H1 (cell line): ENCODE measurements around the gene SKIDA1. TPM values are rescaled to one million over a fixed set of nuclear protein-coding genes. Genes with fewer than 3 reads are reported as not detected.

Source experiments
- BACH1 ChIP-seq: IDR thresholded peaks from 2 replicates; pipeline ENCODE4 v1.6.1; 2012; ENCODE audit warnings: low read length, improper control_type of control experiment
- CHD1 ChIP-seq: IDR thresholded peaks from 2 replicates; pipeline ENCODE4 v1.6.1; 2012; ENCODE audit warnings: low read depth, low read length, improper control_type of control experiment
- CREB1 ChIP-seq: IDR thresholded peaks from 2 replicates; pipeline ENCODE4 v1.6.1; 2012; ENCODE audit warnings: inconsistent platforms
- JUND ChIP-seq: IDR thresholded peaks from 2 replicates; pipeline ENCODE4 v1.6.1; 2011; ENCODE audit warnings: mild to moderate bottlenecking, improper control_type of control experiment, low read length
- POU5F1 ChIP-seq: IDR thresholded peaks from 2 replicates; pipeline ENCODE4 v1.6.1; 2011; ENCODE audit warnings: low read depth, mild to moderate bottlenecking, low read length, moderate library complexity
- RAD21 ChIP-seq, 2 experiments: IDR thresholded peaks in 1 of 2; conservative IDR thresholded peaks in 1 of 2; 2 replicates each; pipeline ENCODE4 v1.6.1; 2011; ENCODE audit warnings: low read depth in 2 of 2, low read length in 2 of 2, improper control_type of control experiment in 1 of 2, inconsistent platforms in 1 of 2, mild to moderate bottlenecking in 1 of 2, moderate library complexity in 1 of 2
- RBBP5 ChIP-seq: IDR thresholded peaks from 2 replicates; pipeline ENCODE4 v1.7.1; 2012; ENCODE audit warnings: low read depth, mild to moderate bottlenecking, inconsistent platforms, low read length, moderate library complexity, borderline replicate concordance
- SIX5 ChIP-seq: IDR thresholded peaks from 2 replicates; pipeline ENCODE4 v1.6.1; 2011; ENCODE audit warnings: mild to moderate bottlenecking, low read depth, low read length
- SUZ12 ChIP-seq: fragments of 200-600 bp; sonication (generic); IDR thresholded peaks from 2 replicates; pipeline ENCODE4 v1.6.1; 2012; ENCODE audit warnings: mild to moderate bottlenecking, inconsistent platforms, low read length, moderate library complexity, mixed read lengths
- TCF12 ChIP-seq: IDR thresholded peaks from 2 replicates; pipeline ENCODE4 v1.6.1; 2011; ENCODE audit warnings: low read depth, mild to moderate bottlenecking, low read length
- polyA plus RNA-seq, 7 experiments: library from polyadenylated mRNA; depleted of rRNA in 3 of 7; stranded (reverse) in 5 of 7; unstranded in 2 of 7; fragments of >200 nt in 5 of 7; fragments of 200-250 nt in 2 of 7; gene quantifications; 1 replicate in 5 of 7; 2 replicates in 1 of 7; 4 replicates in 1 of 7; pipeline versions ENCODE4 v1.2.1 to v1.2.3, GENCODE V29; 2011 to 2013; ENCODE audit warnings: missing spikeins in 2 of 7, mixed read lengths in 2 of 7
- total RNA-seq: library from RNA; stranded (reverse); fragmentation: NEBNext Ultra II Directional; extraction: Animal tissue kit (Norgen Biotek cat#: 25700); gene quantifications from 2 replicates; pipeline ENCODE4 v1.2.1, GENCODE V29; 2021
- TF ChIP-seq, protein P1 (sequence below): IDR thresholded peaks from 2 replicates; pipeline ENCODE4 v1.6.1; 2011; ENCODE audit warnings: low read depth, mild to moderate bottlenecking, low read length; ENCODE audit not compliant: insufficient read depth
- TF ChIP-seq, protein P2 (sequence below): fragments of 300-600 bp; sonication (generic); IDR thresholded peaks from 2 replicates; pipeline ENCODE4 v1.7.1; 2012; ENCODE audit warnings: low read length, moderate library complexity, mild to moderate bottlenecking, inconsistent platforms; ENCODE audit not compliant: insufficient replicate concordance

Gene SKIDA1
- total and polyA plus RNA-seq, 2 of the 8 experiments (the other 6 are each of a cell fraction or from before 2014, with no cell fraction given), result 1.5 to 8.0 TPM

DNA sequence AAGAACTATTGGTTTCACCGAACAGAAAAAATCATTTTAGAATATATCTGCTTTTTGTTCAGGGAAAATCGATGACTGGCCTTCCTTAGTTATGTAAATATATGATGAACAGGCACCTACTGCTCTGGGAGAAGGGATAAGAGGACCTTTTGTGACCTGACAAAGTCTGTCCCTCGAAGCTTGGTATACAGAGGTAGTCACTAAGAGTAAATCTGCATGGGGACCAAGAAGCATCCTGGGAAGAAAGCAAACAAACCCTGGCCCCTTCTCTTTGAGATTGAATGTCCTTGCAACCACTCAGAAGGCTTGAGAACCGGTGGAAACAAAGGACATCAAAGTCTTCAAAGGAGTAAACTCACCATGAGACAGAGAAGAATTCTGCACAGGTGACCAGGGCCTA is 52.3 kb downstream of the SKIDA1 start (continued):
- no peak for TF ChIP-seq CHD1
- TF ChIP-seq POU5F1, result no peak
- no peak for TF ChIP-seq SIX5
- TF ChIP-seq, protein P1, sequence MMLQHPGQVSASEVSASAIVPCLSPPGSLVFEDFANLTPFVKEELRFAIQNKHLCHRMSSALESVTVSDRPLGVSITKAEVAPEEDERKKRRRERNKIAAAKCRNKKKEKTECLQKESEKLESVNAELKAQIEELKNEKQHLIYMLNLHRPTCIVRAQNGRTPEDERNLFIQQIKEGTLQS, result no peak
- no peak for TF ChIP-seq CREB1
- TF ChIP-seq RAD21 (IDR thresholded peaks at IDR 0.05 in 1 of 2, conservative IDR thresholded peaks at IDR 0.05 in 1 of 2; ENCODE audit: low read depth in 2 of 2, low read length in 2 of 2), result no peak; a peak in 1 of 4 replicates
- TF ChIP-seq JUND, result no peak
- TF ChIP-seq BACH1, result no peak
- 0 out of 2 replicates have a peak, but pooled peaks have one; percentile 25 for TF ChIP-seq TCF12
- TF ChIP-seq, protein P2, sequence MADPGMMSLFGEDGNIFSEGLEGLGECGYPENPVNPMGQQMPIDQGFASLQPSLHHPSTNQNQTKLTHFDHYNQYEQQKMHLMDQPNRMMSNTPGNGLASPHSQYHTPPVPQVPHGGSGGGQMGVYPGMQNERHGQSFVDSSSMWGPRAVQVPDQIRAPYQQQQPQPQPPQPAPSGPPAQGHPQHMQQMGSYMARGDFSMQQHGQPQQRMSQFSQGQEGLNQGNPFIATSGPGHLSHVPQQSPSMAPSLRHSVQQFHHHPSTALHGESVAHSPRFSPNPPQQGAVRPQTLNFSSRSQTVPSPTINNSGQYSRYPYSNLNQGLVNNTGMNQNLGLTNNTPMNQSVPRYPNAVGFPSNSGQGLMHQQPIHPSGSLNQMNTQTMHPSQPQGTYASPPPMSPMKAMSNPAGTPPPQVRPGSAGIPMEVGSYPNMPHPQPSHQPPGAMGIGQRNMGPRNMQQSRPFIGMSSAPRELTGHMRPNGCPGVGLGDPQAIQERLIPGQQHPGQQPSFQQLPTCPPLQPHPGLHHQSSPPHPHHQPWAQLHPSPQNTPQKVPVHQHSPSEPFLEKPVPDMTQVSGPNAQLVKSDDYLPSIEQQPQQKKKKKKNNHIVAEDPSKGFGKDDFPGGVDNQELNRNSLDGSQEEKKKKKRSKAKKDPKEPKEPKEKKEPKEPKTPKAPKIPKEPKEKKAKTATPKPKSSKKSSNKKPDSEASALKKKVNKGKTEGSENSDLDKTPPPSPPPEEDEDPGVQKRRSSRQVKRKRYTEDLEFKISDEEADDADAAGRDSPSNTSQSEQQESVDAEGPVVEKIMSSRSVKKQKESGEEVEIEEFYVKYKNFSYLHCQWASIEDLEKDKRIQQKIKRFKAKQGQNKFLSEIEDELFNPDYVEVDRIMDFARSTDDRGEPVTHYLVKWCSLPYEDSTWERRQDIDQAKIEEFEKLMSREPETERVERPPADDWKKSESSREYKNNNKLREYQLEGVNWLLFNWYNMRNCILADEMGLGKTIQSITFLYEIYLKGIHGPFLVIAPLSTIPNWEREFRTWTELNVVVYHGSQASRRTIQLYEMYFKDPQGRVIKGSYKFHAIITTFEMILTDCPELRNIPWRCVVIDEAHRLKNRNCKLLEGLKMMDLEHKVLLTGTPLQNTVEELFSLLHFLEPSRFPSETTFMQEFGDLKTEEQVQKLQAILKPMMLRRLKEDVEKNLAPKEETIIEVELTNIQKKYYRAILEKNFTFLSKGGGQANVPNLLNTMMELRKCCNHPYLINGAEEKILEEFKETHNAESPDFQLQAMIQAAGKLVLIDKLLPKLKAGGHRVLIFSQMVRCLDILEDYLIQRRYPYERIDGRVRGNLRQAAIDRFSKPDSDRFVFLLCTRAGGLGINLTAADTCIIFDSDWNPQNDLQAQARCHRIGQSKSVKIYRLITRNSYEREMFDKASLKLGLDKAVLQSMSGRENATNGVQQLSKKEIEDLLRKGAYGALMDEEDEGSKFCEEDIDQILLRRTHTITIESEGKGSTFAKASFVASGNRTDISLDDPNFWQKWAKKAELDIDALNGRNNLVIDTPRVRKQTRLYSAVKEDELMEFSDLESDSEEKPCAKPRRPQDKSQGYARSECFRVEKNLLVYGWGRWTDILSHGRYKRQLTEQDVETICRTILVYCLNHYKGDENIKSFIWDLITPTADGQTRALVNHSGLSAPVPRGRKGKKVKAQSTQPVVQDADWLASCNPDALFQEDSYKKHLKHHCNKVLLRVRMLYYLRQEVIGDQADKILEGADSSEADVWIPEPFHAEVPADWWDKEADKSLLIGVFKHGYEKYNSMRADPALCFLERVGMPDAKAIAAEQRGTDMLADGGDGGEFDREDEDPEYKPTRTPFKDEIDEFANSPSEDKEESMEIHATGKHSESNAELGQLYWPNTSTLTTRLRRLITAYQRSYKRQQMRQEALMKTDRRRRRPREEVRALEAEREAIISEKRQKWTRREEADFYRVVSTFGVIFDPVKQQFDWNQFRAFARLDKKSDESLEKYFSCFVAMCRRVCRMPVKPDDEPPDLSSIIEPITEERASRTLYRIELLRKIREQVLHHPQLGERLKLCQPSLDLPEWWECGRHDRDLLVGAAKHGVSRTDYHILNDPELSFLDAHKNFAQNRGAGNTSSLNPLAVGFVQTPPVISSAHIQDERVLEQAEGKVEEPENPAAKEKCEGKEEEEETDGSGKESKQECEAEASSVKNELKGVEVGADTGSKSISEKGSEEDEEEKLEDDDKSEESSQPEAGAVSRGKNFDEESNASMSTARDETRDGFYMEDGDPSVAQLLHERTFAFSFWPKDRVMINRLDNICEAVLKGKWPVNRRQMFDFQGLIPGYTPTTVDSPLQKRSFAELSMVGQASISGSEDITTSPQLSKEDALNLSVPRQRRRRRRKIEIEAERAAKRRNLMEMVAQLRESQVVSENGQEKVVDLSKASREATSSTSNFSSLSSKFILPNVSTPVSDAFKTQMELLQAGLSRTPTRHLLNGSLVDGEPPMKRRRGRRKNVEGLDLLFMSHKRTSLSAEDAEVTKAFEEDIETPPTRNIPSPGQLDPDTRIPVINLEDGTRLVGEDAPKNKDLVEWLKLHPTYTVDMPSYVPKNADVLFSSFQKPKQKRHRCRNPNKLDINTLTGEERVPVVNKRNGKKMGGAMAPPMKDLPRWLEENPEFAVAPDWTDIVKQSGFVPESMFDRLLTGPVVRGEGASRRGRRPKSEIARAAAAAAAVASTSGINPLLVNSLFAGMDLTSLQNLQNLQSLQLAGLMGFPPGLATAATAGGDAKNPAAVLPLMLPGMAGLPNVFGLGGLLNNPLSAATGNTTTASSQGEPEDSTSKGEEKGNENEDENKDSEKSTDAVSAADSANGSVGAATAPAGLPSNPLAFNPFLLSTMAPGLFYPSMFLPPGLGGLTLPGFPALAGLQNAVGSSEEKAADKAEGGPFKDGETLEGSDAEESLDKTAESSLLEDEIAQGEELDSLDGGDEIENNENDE, result peak; percentile 68
- no peak for TF ChIP-seq RBBP5
- TF ChIP-seq SUZ12, result no peak
